Activated naive CD8-positive, alpha-beta T cell treated with anti-CD3 and anti-CD28 coated beads, Interleukin-2, amount 10 ng/mL, durations not matched to agents 7 days and 5 days (primary cell): ENCODE results near the gene AGPAT2. TPM values are rescaled to one million over a fixed set of nuclear protein-coding genes. Genes with fewer than 3 reads are reported as not detected.
"Not testable (repeated sequence)": the region's sequence is repeated elsewhere in the genome, so short reads cannot be mapped to it uniquely, and the experiment has no call there.

Experiments used
- ATAC-seq: fragments of 150-1000 bp; cut with Tn5 transposase; one replicate; pipeline ENCODE4 v1.10.0; 2021; ENCODE audit warnings: low read depth, moderate library complexity
- POLR2A ChIA-PET: fragments of 350-600 bp; sonication (Branson Sonifier 250); formaldehyde crosslinking; loops from one replicate; lab custom pipeline; 2021; ENCODE audit warnings: antibody characterized with exemption; lab: Charles Lee
- DNase-seq: peaks from one replicate; pipeline ENCODE4 v3.0.0; 2021
- H3K27ac Mint-ChIP-seq: one replicate; pipeline ENCODE4 v1.8.0; 2022; ENCODE audit warnings: mild to moderate bottlenecking, mixed read lengths
- H3K27me3 Mint-ChIP-seq: one replicate; pipeline ENCODE4 v1.8.0; 2022; ENCODE audit warnings: mild to moderate bottlenecking, moderate library complexity, mixed read lengths
- H3K36me3 Mint-ChIP-seq: one replicate; pipeline ENCODE4 v1.8.0; 2021; ENCODE audit warnings: mild to moderate bottlenecking, mixed read lengths
- H3K4me1 Mint-ChIP-seq: one replicate; pipeline ENCODE4 v1.8.0; 2021; ENCODE audit warnings: mixed read lengths
- H3K4me3 Mint-ChIP-seq: one replicate; pipeline ENCODE4 v1.8.0; 2022; ENCODE audit warnings: mild to moderate bottlenecking, moderate library complexity, mixed read lengths
- H3K9me3 Mint-ChIP-seq: one replicate; pipeline ENCODE4 v1.8.0; 2021; ENCODE audit warnings: mixed read lengths
- total RNA-seq, 2 experiments: library from RNA; stranded (reverse); gene quantifications; one replicate each; pipeline ENCODE4 v1.2.3, GENCODE V29; 2021

AGPAT2 gene
- total RNA-seq, 2 experiments from 2014 or later = 21.6 to 24.8 TPM

- Mint-ChIP-seq H3K36me3 (no peaks in the 10 kb centered on the region), H3K27ac (no peak overlapping the region), H3K9me3 (no peaks in the 10 kb centered on the region), H3K4me3 (no peak overlapping the region), H3K4me1 (no peaks in the 10 kb centered on the region), H3K27me3 (peaks cover 12% of the 10 kb centered on the region)
- DNase-seq (peak; percentile 35), ATAC-seq (no peak)
- POLR2A ChIA-PET = interaction anchor here (6.1 kb wide), 1 partner anchor 9 kb away, joined by 46 read pairs; no protein-coding TSS in a partner anchor
Observed at GRCh38 chr9:136717399-136717798, 30.1 kb upstream of the AGPAT2 start.

- Mint-ChIP-seq H3K4me3 (no peak overlapping the region), H3K27me3 (peaks cover 28% of the 10 kb centered on the region), H3K4me1 (no peaks in the 10 kb centered on the region), H3K9me3 (no peaks in the 10 kb centered on the region), H3K36me3 (no peaks in the 10 kb centered on the region), H3K27ac (no peak overlapping the region)
- POLR2A ChIA-PET = interaction anchor here (6.1 kb wide), 1 partner anchor 12 kb away, joined by 46 read pairs; no protein-coding TSS in a partner anchor
- no peak for ATAC-seq
- DNase-seq = no peak
Observed at GRCh38 chr9:136714893-136715274, 27.6 kb upstream of the AGPAT2 start.

- no peak overlapping the region for H3K27ac Mint-ChIP-seq
- DNase-seq = no peak
- POLR2A ChIA-PET = interaction anchor here (1.6 to 6.1 kb wide), 2 partner anchors 12 to 14 kb away, joined by 4 to 46 read pairs; no protein-coding TSS in a partner anchor
Observed at GRCh38 chr9:136714096-136714892, 27.0 kb upstream of the AGPAT2 start.

GRCh38 chr9:136713550-136713949 is 26.3 kb upstream of the AGPAT2 start:
- Mint-ChIP-seq H3K9me3 (no peaks in the 10 kb centered on the region), H3K36me3 (no peaks in the 10 kb centered on the region), H3K4me3 (no peak overlapping the region), H3K27ac (no peak overlapping the region), H3K4me1 (no peaks in the 10 kb centered on the region), H3K27me3 (peaks cover 28% of the 10 kb centered on the region)
- ATAC-seq = no peak
- DNase-seq = peak; percentile 29
- POLR2A ChIA-PET = interaction anchor here (1.1 to 6.1 kb wide), 3 partner anchors 13 to 356 kb away, joined by 3 to 46 read pairs (median 4); no protein-coding TSS in a partner anchor

More at GRCh38 chr9:136714096-136714892, 27.0 kb upstream of the AGPAT2 start:
- no peaks in the 10 kb centered on the region for H3K9me3 Mint-ChIP-seq
- no peaks in the 10 kb centered on the region for H3K36me3 Mint-ChIP-seq
- ATAC-seq = no peak
- peaks cover 28% of the 10 kb centered on the region for H3K27me3 Mint-ChIP-seq
- H3K4me3 Mint-ChIP-seq = no peak overlapping the region
- no peaks in the 10 kb centered on the region for H3K4me1 Mint-ChIP-seq

GRCh38 chr9:136712690-136713544 is 25.7 kb upstream of the AGPAT2 start:
- H3K27me3 Mint-ChIP-seq = peaks cover 31% of the 10 kb centered on the region
- POLR2A ChIA-PET = interaction anchor here (1.1 to 6.1 kb wide), 3 partner anchors 12 to 356 kb away, joined by 3 to 46 read pairs (median 4); no protein-coding TSS in a partner anchor
- H3K4me1 Mint-ChIP-seq = no peaks in the 10 kb centered on the region
- peak; percentile 35 for DNase-seq
- no peaks in the 10 kb centered on the region for H3K9me3 Mint-ChIP-seq
- H3K4me3 Mint-ChIP-seq = no peak overlapping the region
- no peak overlapping the region for H3K27ac Mint-ChIP-seq
- ATAC-seq = no peak
- H3K36me3 Mint-ChIP-seq = no peaks in the 10 kb centered on the region

GRCh38 chr9:136711751-136712689 is 24.8 kb upstream of the AGPAT2 start, which contains the start of gene DIPK1B:
TSS of gene DIPK1B (plus strand) at chr9:136712572. CDS start at chr9:136712666, 94 bp downstream.
- Mint-ChIP-seq H3K36me3 (no peaks in the 10 kb centered on the region), H3K4me3 (peak within 1 kb of the TSS; percentile 50), H3K27ac (no peak within 1 kb of the TSS), H3K27me3 (peaks cover 31% of the 10 kb centered on the region), H3K9me3 (no peaks in the 10 kb centered on the region), H3K4me1 (no peaks in the 10 kb centered on the region)
- ATAC-seq (peak; percentile 24), DNase-seq (peak; percentile 38)
- POLR2A ChIA-PET = interaction anchor here (0.9 to 6.1 kb wide), 3 partner anchors 8 to 357 kb away, joined by 3 to 46 read pairs (median 3); no protein-coding TSS in a partner anchor

- Mint-ChIP-seq H3K27me3 (peaks cover 33% of the 10 kb centered on the region), H3K4me3 (peak overlapping the region; percentile 11)
- H3K27ac Mint-ChIP-seq, ATAC-seq, H3K36me3 Mint-ChIP-seq, H3K4me1 Mint-ChIP-seq, H3K9me3 Mint-ChIP-seq, DNase-seq: not testable (repeated sequence)
- POLR2A ChIA-PET = interaction anchor here (0.7 to 6.1 kb wide), 4 partner anchors 9 to 326 kb away, joined by 3 to 46 read pairs (median 4); no protein-coding TSS in a partner anchor
Observed at GRCh38 chr9:136711219-136711648, 24.0 kb upstream of the AGPAT2 start.

GRCh38 chr9:136710543-136710942 is 23.3 kb upstream of the AGPAT2 start:
- H3K27ac Mint-ChIP-seq = no peak overlapping the region
- no peaks in the 10 kb centered on the region for H3K9me3 Mint-ChIP-seq
- POLR2A ChIA-PET = interaction anchor here (0.7 kb wide), 2 partner anchors 28 to 326 kb away, joined by 4 to 5 read pairs; no protein-coding TSS in a partner anchor

GRCh38 chr9:136709454-136710109 is 22.3 kb upstream of the AGPAT2 start:
- ATAC-seq = no peak
- Mint-ChIP-seq H3K4me3 (no peak overlapping the region), H3K4me1 (no peaks in the 10 kb centered on the region), H3K27ac (no peak overlapping the region), H3K9me3 (no peaks in the 10 kb centered on the region), H3K27me3 (peaks cover 41% of the 10 kb centered on the region), H3K36me3 (no peaks in the 10 kb centered on the region)
- no peak for DNase-seq
- POLR2A ChIA-PET = no interaction called here

More at GRCh38 chr9:136710543-136710942, 23.3 kb upstream of the AGPAT2 start:
- Mint-ChIP-seq H3K36me3 (no peaks in the 10 kb centered on the region), H3K4me1 (no peaks in the 10 kb centered on the region), H3K4me3 (no peak overlapping the region), H3K27me3 (peaks cover 38% of the 10 kb centered on the region)
- ATAC-seq (no peak), DNase-seq (no peak)

GRCh38 chr9:136707849-136708517 is 20.7 kb upstream of the AGPAT2 start:
- no peak overlapping the region for H3K27ac Mint-ChIP-seq
- H3K4me1 Mint-ChIP-seq = peaks cover 6% of the 10 kb centered on the region
- peaks cover 29% of the 10 kb centered on the region for H3K27me3 Mint-ChIP-seq
- H3K9me3 Mint-ChIP-seq = no peaks in the 10 kb centered on the region
- ATAC-seq (no peak), DNase-seq (no peak)
- H3K36me3 Mint-ChIP-seq = no peaks in the 10 kb centered on the region
- POLR2A ChIA-PET = interaction anchor here (1.4 to 1.6 kb wide), 2 partner anchors 19 to 22 kb away, joined by 4 to 8 read pairs; no protein-coding TSS in a partner anchor
- no peak overlapping the region for H3K4me3 Mint-ChIP-seq

- ATAC-seq (no peak), DNase-seq (no peak)
- POLR2A ChIA-PET = interaction anchor here (1.4 to 2.4 kb wide), 2 partner anchors 21 kb away, joined by 4 to 9 read pairs; no protein-coding TSS in a partner anchor
- Mint-ChIP-seq H3K36me3 (no peaks in the 10 kb centered on the region), H3K27me3 (peaks cover 29% of the 10 kb centered on the region), H3K4me1 (peaks cover 6% of the 10 kb centered on the region), H3K4me3 (no peak overlapping the region), H3K27ac (no peak overlapping the region), H3K9me3 (no peaks in the 10 kb centered on the region)
Observed at GRCh38 chr9:136707011-136707410, 19.8 kb upstream of the AGPAT2 start.
